Subcutaneous adipose tissue (tissue), 4 donors: ENCODE results near the gene KCNJ6. TPM values are rescaled to one million over a fixed set of nuclear protein-coding genes. Genes with fewer than 3 reads are reported as not detected.

Source experiments
- CTCF ChIP-seq: fragments of 450-650 bp; IDR thresholded peaks from one replicate; pipeline ENCODE4 v1.5.1; 2016; ENCODE audit warnings: low read depth, mild to moderate bottlenecking, control low read depth, antibody characterized with exemption, moderate library complexity
- total RNA-seq, 4 donors: library from RNA; depleted of rRNA; stranded (reverse); fragments of >200 nt; gene quantifications; one replicate each; pipeline ENCODE4 v1.1.0, GENCODE V29; 2016

Gene KCNJ6
- total RNA-seq, 4 donors from 2014 or later = not detected

GRCh38 chr21:37568916-37569315, 347.3 kb downstream of the KCNJ6 start:
- TF ChIP-seq CTCF = no peak

- no peak for TF ChIP-seq CTCF
Observed at GRCh38 chr21:37568415-37568814, 347.8 kb downstream of the KCNJ6 start.

GRCh38 chr21:37566790-37567615, 349.3 kb downstream of the KCNJ6 start:
- no peak for TF ChIP-seq CTCF

- TF ChIP-seq CTCF = no peak
Observed at GRCh38 chr21:37565530-37566223, 350.6 kb downstream of the KCNJ6 start.

- no peak for TF ChIP-seq CTCF
Observed at GRCh38 chr21:37564924-37565529, 351.2 kb downstream of the KCNJ6 start.

- TF ChIP-seq CTCF = no peak
Observed at GRCh38 chr21:37564341-37564923, 351.8 kb downstream of the KCNJ6 start.
